ENCODE results near the gene ANKRD49.

ANKRD49 gene

GRCh38 chr11:94524341-94524740 lies 30.6 kb downstream of the ANKRD49 start:
- H3F3A ChIP-seq (ENCODE audit: insufficient read depth, low read length) = peaks cover 7% of the 10 kb centered on the region; the same call in 1 of the 2 replicates
- TF ChIP-seq EZH2phosphoT487 (IDR thresholded peaks at IDR 0.05; ENCODE audit: low read length) (no peak), CTCF (IDR thresholded peaks at IDR 0.05; ENCODE audit: low read length) (no peak), EZH2 (optimal IDR thresholded peaks at IDR 0.05; ENCODE audit: low read depth, low read length) (no peak)
- peaks cover 13% of the 10 kb centered on the region for H3K4me1 ChIP-seq (ENCODE audit: low read length)
- H4K20me1 ChIP-seq (ENCODE audit: insufficient read depth, low read length) = no peaks in the 10 kb centered on the region
- H3K4me3 ChIP-seq (ENCODE audit: low read length) = no peak overlapping the region
- no peak overlapping the region for H3K27ac ChIP-seq (ENCODE audit: low read length)
- no peak overlapping the region for H2AFZ ChIP-seq (ENCODE audit: low read length)
- no peaks in the 10 kb centered on the region for H3K79me2 ChIP-seq (ENCODE audit: low read length)
- no peaks in the 10 kb centered on the region for H3K9me3 ChIP-seq (replicated peaks; ENCODE audit: insufficient read depth, low read length)
- no peaks in the 10 kb centered on the region for H3K27me3 ChIP-seq (replicated peaks; ENCODE audit: insufficient read depth, low read length)
- H3K9ac ChIP-seq (ENCODE audit: low read length) = no peak overlapping the region
- no peaks in the 10 kb centered on the region for H3K36me3 ChIP-seq (replicated peaks; ENCODE audit: insufficient read depth, low read length)
- no peaks in the 10 kb centered on the region for H3K9me2 ChIP-seq (replicated peaks; ENCODE audit: insufficient read depth, low read length)
- H3K4me2 ChIP-seq (ENCODE audit: low read depth, low read length) = peak overlapping the region; percentile 40; the same call in 1 of the 2 replicates
- DNase-seq = peak; percentile 71

DNA sequence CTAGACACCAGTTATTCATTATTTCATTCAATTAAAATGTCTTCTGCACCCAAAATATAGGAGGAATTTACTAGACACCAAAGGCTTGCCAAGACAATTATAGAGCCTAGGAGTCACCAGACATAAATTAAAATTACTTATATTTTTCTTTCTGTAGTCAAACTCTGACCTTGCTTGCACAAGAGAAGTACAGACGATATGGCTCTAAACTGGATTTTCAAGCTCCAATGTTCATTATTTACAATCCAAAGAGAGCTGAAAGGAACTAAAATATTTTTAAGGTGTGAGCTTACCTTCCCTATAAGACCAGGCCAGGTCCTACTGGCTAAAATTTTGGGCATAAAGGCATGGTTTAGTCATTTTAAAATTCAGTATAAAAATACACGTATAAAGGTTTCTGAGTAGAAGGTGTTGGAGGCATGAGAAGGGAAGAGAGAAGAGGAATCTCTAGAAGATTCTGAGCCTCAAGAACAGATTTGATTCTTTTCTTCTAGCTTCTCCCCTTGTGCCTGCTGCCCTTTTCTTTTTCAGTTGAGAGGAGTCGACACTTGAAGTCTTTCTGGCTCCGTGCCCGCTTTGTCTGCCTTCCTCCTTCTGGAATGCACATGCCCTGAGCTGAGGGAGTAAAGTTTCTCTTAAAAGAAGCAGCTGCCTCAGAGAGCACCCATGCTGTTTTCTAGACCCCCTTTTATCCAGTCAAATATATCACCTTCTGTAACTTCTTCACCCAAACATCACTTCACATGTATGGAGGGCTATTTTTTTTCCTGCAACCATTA lies 32.0 kb downstream of the ANKRD49 start:
- no peaks in the 10 kb centered on the region for H3K27me3 ChIP-seq (replicated peaks; ENCODE audit: insufficient read depth, low read length)
- no peaks in the 10 kb centered on the region for H3K9me3 ChIP-seq (replicated peaks; ENCODE audit: insufficient read depth, low read length)
- peaks cover 7% of the 10 kb centered on the region; the same call in 1 of the 2 replicates for H3F3A ChIP-seq (ENCODE audit: insufficient read depth, low read length)
- H4K20me1 ChIP-seq (ENCODE audit: insufficient read depth, low read length) = no peaks in the 10 kb centered on the region
- no peak overlapping the region for H3K9ac ChIP-seq (ENCODE audit: low read length)
- no peak overlapping the region for H3K27ac ChIP-seq (ENCODE audit: low read length)
- no peaks in the 10 kb centered on the region for H3K9me2 ChIP-seq (replicated peaks; ENCODE audit: insufficient read depth, low read length)
- peaks cover 13% of the 10 kb centered on the region for H3K4me1 ChIP-seq (ENCODE audit: low read length)
- no peak for DNase-seq
- H3K36me3 ChIP-seq (replicated peaks; ENCODE audit: insufficient read depth, low read length) = no peaks in the 10 kb centered on the region
- no peak overlapping the region for H3K4me3 ChIP-seq (ENCODE audit: low read length)
- no peak overlapping the region for H3K4me2 ChIP-seq (ENCODE audit: low read depth, low read length)
- H2AFZ ChIP-seq (ENCODE audit: low read length) = no peak overlapping the region
- TF ChIP-seq EZH2 (optimal IDR thresholded peaks at IDR 0.05; ENCODE audit: low read depth, low read length) (no peak), EZH2phosphoT487 (IDR thresholded peaks at IDR 0.05; ENCODE audit: low read length) (no peak), CTCF (IDR thresholded peaks at IDR 0.05; ENCODE audit: low read length) (no peak)
- H3K79me2 ChIP-seq (ENCODE audit: low read length) = no peaks in the 10 kb centered on the region

GRCh38 chr11:94526645-94527438 lies 33.1 kb downstream of the ANKRD49 start:
- no peak for DNase-seq
- no peaks in the 10 kb centered on the region for H3K79me2 ChIP-seq (ENCODE audit: low read length)
- no peaks in the 10 kb centered on the region for H4K20me1 ChIP-seq (ENCODE audit: insufficient read depth, low read length)
- no peak overlapping the region for H3K27ac ChIP-seq (ENCODE audit: low read length)
- no peaks in the 10 kb centered on the region for H3K36me3 ChIP-seq (replicated peaks; ENCODE audit: insufficient read depth, low read length)
- H3K9me2 ChIP-seq (replicated peaks; ENCODE audit: insufficient read depth, low read length) = no peaks in the 10 kb centered on the region
- TF ChIP-seq EZH2 (optimal IDR thresholded peaks at IDR 0.05; ENCODE audit: low read depth, low read length) (no peak), CTCF (IDR thresholded peaks at IDR 0.05; ENCODE audit: low read length) (no peak), EZH2phosphoT487 (IDR thresholded peaks at IDR 0.05; ENCODE audit: low read length) (no peak)
- H3K4me2 ChIP-seq (ENCODE audit: low read depth, low read length) = no peak overlapping the region
- no peaks in the 10 kb centered on the region for H3K9me3 ChIP-seq (replicated peaks; ENCODE audit: insufficient read depth, low read length)
- H3K4me1 ChIP-seq (ENCODE audit: low read length) = peaks cover 13% of the 10 kb centered on the region
- peaks cover 7% of the 10 kb centered on the region; the same call in 1 of the 2 replicates for H3F3A ChIP-seq (ENCODE audit: insufficient read depth, low read length)
- H3K4me3 ChIP-seq (ENCODE audit: low read length) = no peak overlapping the region
- H3K27me3 ChIP-seq (replicated peaks; ENCODE audit: insufficient read depth, low read length) = no peaks in the 10 kb centered on the region
- H3K9ac ChIP-seq (ENCODE audit: low read length) = no peak overlapping the region
- no peak overlapping the region for H2AFZ ChIP-seq (ENCODE audit: low read length)
